GDM1 (cell line): ENCODE data around the gene TBX19.

Source experiments
- DNase-seq: peaks from one replicate; lab custom pipeline; 2025; lab: John Stamatoyannopoulos, UW

Gene TBX19

GRCh38 chr1:168280296-168280927 lies at the start of gene TBX19:
TBX19 (plus strand) TSS chr1:168280877; CDS start chr1:168281091, 214 bp downstream.
- DNase-seq = no peak

DNA sequence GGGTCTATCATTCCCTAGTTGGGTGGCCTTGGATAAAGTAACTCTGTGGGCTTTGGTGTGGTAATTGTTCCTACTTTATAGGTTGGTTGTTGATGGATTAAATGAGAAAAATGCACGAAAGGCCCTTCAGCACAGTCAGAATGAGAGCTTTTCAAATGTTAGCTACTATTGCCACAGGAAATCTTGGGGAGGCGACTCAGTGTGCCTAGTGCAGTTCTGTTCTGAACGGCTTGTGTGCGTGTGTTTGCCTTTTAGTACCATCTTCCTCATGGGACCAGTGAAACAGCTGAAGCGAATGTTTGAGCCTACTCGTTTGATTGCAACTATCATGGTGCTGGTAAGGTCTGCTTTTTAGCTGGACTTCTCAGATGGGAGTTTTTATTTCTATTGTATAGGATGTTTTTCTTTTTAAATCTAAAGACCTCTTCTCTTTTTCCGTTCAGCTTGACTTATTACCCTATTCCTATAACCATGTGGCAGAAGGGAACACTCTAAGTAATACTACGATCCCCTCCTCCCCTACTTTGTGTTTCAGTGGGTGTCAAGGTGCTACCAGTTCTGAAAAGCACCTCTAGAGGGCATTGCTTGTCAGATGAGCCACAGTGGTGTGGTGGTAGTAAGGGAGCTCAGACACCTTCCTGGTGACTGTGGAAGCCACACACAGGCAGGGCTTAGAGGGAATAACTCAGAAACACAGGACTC lies 45.7 kb upstream of the TBX19 start:
- DNase-seq = peak; percentile 23

GRCh38 chr1:168235548-168235885 lies 45.2 kb upstream of the TBX19 start:
- no peak for DNase-seq

DNA sequence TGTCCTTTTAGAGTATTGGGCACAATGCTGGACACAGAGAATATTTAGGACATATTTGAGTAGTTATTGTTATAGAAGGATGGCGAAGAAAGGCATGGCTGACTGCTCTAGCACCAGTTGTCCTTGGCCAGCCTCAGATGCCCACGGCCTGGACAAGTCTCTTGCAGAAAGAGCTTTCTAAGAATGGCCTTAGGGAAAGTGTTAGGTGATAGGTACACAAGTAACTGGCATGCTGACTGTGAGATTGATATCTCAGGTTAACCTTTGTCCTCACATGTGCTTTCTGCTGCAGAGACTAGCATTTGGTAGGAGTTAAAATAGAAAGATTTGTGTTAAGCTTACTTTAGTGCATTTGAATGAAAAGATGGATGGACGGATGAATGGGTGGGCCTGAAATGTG lies 44.7 kb upstream of the TBX19 start:
- no peak for DNase-seq

- no peak for DNase-seq
Observed at GRCh38 chr1:168236836-168237611, 43.7 kb upstream of the TBX19 start.

DNA sequence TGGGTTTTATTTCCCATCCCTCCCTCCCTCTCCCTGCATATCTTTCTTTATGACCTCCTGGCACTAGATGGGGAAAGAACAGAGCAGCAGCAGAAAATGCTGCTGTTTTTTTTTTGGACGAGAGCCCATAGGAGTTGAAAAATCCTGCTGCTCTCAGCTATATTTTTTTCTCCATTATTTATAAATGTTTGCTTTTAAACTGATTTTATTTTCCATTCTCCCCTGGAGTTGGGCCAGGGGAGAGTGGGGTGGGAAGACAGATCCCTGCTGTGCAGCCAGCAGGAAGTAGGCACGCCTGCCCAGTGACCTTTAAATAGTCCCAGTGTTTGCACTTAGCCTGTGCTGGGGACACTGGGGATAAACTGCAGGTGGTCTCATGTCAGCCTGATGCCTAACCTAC lies 37.5 kb upstream of the TBX19 start:
- no peak for DNase-seq

DNA sequence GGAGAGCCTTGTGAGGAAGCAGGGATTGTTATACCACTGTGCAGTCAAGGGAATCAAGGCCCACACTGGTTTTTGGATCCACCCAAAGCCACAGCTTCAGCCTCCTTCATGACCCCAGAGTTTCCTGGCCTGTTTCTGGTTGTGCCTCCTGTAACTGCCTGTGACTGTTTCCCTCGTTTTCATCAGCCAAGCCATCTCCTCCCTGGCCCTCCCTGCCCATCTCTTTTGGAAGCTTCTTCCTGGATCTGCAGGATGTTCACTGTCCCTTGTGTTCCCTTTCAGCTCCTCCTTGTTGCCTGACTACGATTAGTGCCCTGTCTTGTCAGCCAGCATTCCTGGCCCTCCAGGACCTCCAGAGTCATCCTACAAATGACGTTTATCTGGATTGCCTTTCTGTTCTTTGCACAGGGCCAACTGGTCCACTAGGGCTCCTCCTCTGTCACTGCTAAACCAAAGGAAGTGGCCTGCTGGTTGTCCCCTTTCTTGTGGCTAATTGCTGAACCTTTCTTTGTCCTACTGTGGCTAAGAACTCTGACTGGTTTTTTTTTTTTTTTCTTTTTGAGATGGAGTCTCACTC lies 37.0 kb upstream of the TBX19 start:
- no peak for DNase-seq

DNA sequence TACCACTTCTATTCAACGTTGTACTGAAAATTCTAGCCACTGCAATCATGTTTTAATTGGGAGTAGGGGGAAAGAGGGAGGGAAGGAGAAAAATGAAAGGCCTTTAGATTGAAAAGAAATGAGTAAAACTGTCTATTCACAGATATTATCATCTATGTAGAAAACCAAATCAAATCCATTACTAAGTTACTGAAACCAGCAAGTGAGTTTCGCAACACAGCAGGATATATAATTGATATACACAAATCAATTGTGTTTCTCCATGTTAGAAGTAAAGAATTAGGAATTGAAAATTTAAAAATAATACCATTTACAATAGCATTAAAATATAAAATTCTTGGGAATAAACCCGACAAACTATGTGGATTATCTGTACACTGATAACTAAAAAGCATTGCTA lies 35.6 kb upstream of the TBX19 start:
- DNase-seq = no peak

- DNase-seq = no peak
Observed at GRCh38 chr1:168246506-168246905, 34.2 kb upstream of the TBX19 start.

- DNase-seq = no peak
Observed at GRCh38 chr1:168252204-168252733, 28.4 kb upstream of the TBX19 start.

DNA sequence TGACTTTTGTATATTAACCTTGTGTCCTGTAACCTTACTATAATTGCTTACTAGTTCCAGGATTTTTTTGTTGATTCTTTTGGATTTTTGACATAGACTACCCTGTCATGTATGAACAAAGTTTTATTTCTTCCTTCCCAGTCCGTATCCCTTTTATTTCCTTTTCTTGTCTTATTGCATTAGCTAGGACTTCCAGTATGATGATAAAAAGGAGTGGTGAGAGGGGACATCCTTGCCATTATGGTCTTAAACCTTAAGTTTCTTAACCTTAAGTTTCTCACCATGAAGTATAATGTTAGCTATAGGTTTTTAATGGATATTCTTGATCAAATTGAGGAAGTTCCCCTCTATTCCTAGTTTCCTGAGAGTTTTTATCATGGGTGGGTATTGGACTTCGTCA lies 24.5 kb upstream of the TBX19 start:
- no peak for DNase-seq

DNA sequence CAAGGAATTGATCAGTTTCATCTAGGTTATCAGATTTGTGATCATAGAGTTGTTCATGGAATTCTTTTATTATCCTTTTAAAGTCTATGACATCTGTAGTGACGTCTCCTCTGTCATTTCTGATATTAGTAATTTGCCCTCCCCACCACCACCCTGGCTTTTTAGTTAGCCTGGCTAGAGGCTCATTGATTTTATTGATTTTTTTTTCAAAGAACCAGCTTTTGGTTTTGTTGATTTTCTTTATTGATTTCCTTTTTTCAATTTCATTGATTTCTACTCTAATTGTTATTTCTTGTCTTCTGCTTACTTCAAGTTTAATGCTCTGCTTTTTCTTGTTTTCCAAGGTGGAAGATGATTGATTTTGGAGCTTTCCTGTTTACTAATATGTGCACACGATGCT lies 23.3 kb upstream of the TBX19 start:
- DNase-seq = no peak

- no peak for DNase-seq
Observed at GRCh38 chr1:168259567-168259966, 21.1 kb upstream of the TBX19 start.

DNA sequence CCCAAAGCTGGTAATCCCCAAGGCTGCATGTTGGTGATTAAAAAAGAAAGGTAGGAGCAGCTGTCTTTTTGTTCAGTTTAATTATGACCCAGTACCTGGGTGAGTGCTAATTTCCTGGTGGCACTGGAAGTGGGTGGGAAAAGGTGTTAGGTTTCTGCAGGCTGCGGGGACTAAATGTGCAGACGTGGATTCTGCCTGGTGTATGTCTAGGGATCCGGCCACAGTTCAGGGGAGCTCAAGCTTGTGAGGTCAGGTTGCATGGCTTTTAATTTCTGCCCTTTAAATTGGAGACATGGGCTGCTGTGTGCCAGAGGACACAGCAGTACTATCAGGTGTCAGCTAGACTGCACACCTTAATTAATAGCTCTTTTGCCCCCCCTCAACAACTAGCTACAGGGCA lies 20.3 kb upstream of the TBX19 start:
- no peak for DNase-seq

GRCh38 chr1:168261390-168261789 lies 19.3 kb upstream of the TBX19 start:
- no peak for DNase-seq

GRCh38 chr1:168263130-168263529 lies 17.5 kb upstream of the TBX19 start:
- no peak for DNase-seq

- no peak for DNase-seq
Observed at GRCh38 chr1:168264296-168264695, 16.4 kb upstream of the TBX19 start.

GRCh38 chr1:168265596-168265995 lies 15.1 kb upstream of the TBX19 start:
- no peak for DNase-seq

GRCh38 chr1:168266644-168267186 lies 14.0 kb upstream of the TBX19 start:
- no peak for DNase-seq

DNA sequence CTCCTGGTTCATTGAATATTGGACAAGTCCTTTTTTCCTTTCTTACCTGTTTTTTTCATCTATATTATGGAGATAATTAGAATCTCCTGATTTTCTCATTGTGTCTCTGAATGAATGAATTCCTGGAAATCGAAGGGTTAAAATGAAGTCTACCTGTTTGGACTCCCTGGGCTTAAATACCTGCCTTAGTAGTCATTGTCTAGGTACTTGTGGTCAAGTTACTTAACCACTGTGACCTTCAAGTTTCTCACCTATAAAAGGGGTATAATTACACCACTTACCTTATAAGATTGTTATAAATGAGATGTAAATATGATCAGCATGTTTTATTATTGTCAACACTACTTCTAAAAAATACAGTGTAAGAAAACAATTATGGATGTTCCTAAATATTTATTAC lies 9.0 kb upstream of the TBX19 start:
- no peak for DNase-seq

GRCh38 chr1:168273575-168273974 lies 7.1 kb upstream of the TBX19 start:
- DNase-seq = no peak

- DNase-seq = no peak
Observed at GRCh38 chr1:168279253-168279652, 1.4 kb upstream of the TBX19 start.
